Measurements from ENCODE around the gene DCAKD. TPM values are rescaled to one million over a fixed set of nuclear protein-coding genes. Genes with fewer than 3 reads are reported as not detected.

The DCAKD gene
- total and polyA plus RNA-seq, 2 of the 8 experiments (the other 6 are each of a cell fraction or from before 2014, with no cell fraction given) = 35.6 to 52.9 TPM

- peaks cover 0 to 7% (median 6%) of the 10 kb centered on the region in 4 experiments; a peak in 4 of 7 replicates for H3K4me1 ChIP-seq (replicated peaks in 1 of 4; ENCODE audit: control insufficient read depth in 3 of 4, insufficient read depth in 4 of 4, low read length in 3 of 4)
- H3K9me3 ChIP-seq (ENCODE audit: insufficient read depth in 2 of 2, low read depth in 1 of 2, low read length in 1 of 2) = no peaks in the 10 kb centered on the region
- H3K56ac ChIP-seq (replicated peaks; ENCODE audit: insufficient read length, low read depth, low read length) = no peak overlapping the region
- H3K18ac ChIP-seq (ENCODE audit: extremely low read depth, low read length) = no peak overlapping the region; the same call in 1 of the 2 replicates
- 87% methylated on average over 17 of the region's 17 CpGs; no CpG with 5 or more reads in 1 of the 2 experiments for WGBS, 2 experiments (ENCODE audit: extremely low coverage in 1 of 2, insufficient coverage in 1 of 2, insufficient read length in 1 of 2, insufficient replicate concordance in 2 of 2, low coverage in 1 of 2, low lambda C conversion rate in 2 of 2, missing lambda C conversion rate in 1 of 2)
- no peak overlapping the region for H3K14ac ChIP-seq (ENCODE audit: insufficient read length)
- H4K5ac ChIP-seq (ENCODE audit: insufficient read length, low read depth, low read length) = no peak overlapping the region
- H4K91ac ChIP-seq (replicated peaks; ENCODE audit: insufficient read length, low read length) = no peak overlapping the region
- H4K20me1 ChIP-seq (replicated peaks in 1 of 2; ENCODE audit: control insufficient read depth in 1 of 2, insufficient read depth in 2 of 2, low read length in 2 of 2) = no peaks in the 10 kb centered on the region
- no peak overlapping the region for H3K23ac ChIP-seq (ENCODE audit: insufficient read length)
- H3K27me3 ChIP-seq (replicated peaks in 1 of 4; ENCODE audit: control insufficient read depth in 3 of 4, extremely low read depth in 1 of 4, insufficient read depth in 3 of 4, low read length in 3 of 4) = peaks cover 0 to 16% (median 8%) of the 10 kb centered on the region in 4 experiments; a peak in 5 of 7 replicates
- no peak overlapping the region for H4K8ac ChIP-seq (ENCODE audit: extremely low read depth, insufficient read depth, low read length)
- H2BK5ac ChIP-seq (ENCODE audit: low read depth, low read length) = no peak overlapping the region
- no peak overlapping the region for H2AK5ac ChIP-seq (ENCODE audit: low read depth, low read length)
- CTCF ChIA-PET (ENCODE audit: partially characterized antibody) = interaction anchor here (0.8 to 16.0 kb wide), 9 partner anchors 10 to 74 kb away, joined by 3 to 102 read pairs (median 6); partner anchors contain the start of gene GFAP
- FAIRE-seq = no peak
- no peak for DNase-seq (ENCODE audit: low read depth in 1 of 2, low spot score in 2 of 2)
- no peaks in the 10 kb centered on the region for H3K36me3 ChIP-seq (ENCODE audit: control insufficient read depth in 2 of 4, insufficient read depth in 4 of 4, low read length in 3 of 4)
- no peak overlapping the region for H3K9ac ChIP-seq (replicated peaks in 1 of 4; ENCODE audit: extremely low read depth in 1 of 4, low read depth in 3 of 4, low read length in 3 of 4)
- H2BK120ac ChIP-seq (replicated peaks; ENCODE audit: low read depth, low read length) = no peak overlapping the region
- peak overlapping the region; percentile 50; the same call in 1 of the 2 replicates for H2BK12ac ChIP-seq (ENCODE audit: low read depth, low read length)
- no peak overlapping the region for H3K27ac ChIP-seq (ENCODE audit: low read depth, low read length)
- POLR2A ChIA-PET (ENCODE audit: partially characterized antibody) = interaction anchor here (0.9 to 2.4 kb wide), 3 partner anchors 8 to 82 kb away, joined by 3 to 7 read pairs (median 3); no protein-coding TSS in a partner anchor
- H2BK15ac ChIP-seq (ENCODE audit: low read length) = no peak overlapping the region
- H2AFZ ChIP-seq (ENCODE audit: low read length) = no peak overlapping the region
- no peaks in the 10 kb centered on the region; a peak in 1 of 4 replicates for H3K79me2 ChIP-seq (ENCODE audit: control insufficient read depth in 1 of 2, insufficient read depth in 2 of 2, low read length in 2 of 2)
- no peak overlapping the region for H2BK20ac ChIP-seq (ENCODE audit: low read length)
- peaks cover 14% of the 10 kb centered on the region; the same call in 1 of the 2 replicates for H3K23me2 ChIP-seq (ENCODE audit: low read depth, low read length)
- H3K4me3 ChIP-seq (ENCODE audit: extremely low read depth in 1 of 4, insufficient read depth in 2 of 4, low read depth in 3 of 4, low read length in 4 of 4) = no peak overlapping the region
- H3K79me1 ChIP-seq (ENCODE audit: low read depth, low read length) = no peaks in the 10 kb centered on the region
- H3K4me2 ChIP-seq (ENCODE audit: insufficient read depth in 1 of 2, low read depth in 2 of 2, low read length in 2 of 2) = no peak overlapping the region; a peak in 1 of 4 replicates
- H3K4ac ChIP-seq (replicated peaks; ENCODE audit: insufficient read length, low read depth, low read length) = no peak overlapping the region
- TF ChIP-seq RNF2 (IDR thresholded peaks at IDR 0.05; ENCODE audit: borderline replicate concordance, low read depth, low read length, missing control alignments, poor library complexity, severe bottlenecking) = no peak
- TF ChIP-seq KDM1A (IDR thresholded peaks at IDR 0.05; ENCODE audit: borderline replicate concordance, low read length) = no peak
- no peak for TF ChIP-seq BACH1 (IDR thresholded peaks at IDR 0.05; ENCODE audit: low read length)
- no peak for TF ChIP-seq CEBPB (IDR thresholded peaks at IDR 0.05; ENCODE audit: low read depth, low read length)
- TF ChIP-seq POLR2A (IDR thresholded peaks at IDR 0.05; ENCODE audit: control extremely low read depth in 1 of 2, low read depth in 2 of 2, low read length in 2 of 2) = no peak
- TF ChIP-seq NRF1 (IDR thresholded peaks at IDR 0.05; ENCODE audit: low read depth, low read length) = no peak
- no peak for TF ChIP-seq TAF7 (optimal IDR thresholded peaks at IDR 0.05; ENCODE audit: borderline replicate concordance, low read depth, low read length)
- no peak for TF ChIP-seq TAF1 (IDR thresholded peaks at IDR 0.05; ENCODE audit: low read depth, low read length)
- no peak for TF ChIP-seq SP2 (IDR thresholded peaks at IDR 0.05; ENCODE audit: low read length)
- TF ChIP-seq RFX5 (IDR thresholded peaks at IDR 0.05; ENCODE audit: borderline replicate concordance, low read depth, low read length) = no peak
- TF ChIP-seq CTBP2 (IDR thresholded peaks at IDR 0.05; ENCODE audit: borderline replicate concordance, insufficient read depth, insufficient read length, low read length) = no peak
- TF ChIP-seq PHF8 (conservative IDR thresholded peaks at IDR 0.05; ENCODE audit: low read depth, low read length) = no peak
Observed at GRCh38 chr17:44989552-44990138, 61.8 kb downstream of the DCAKD start.
